ENCODE measurements around the gene HDLBP.

The HDLBP gene

DNA sequence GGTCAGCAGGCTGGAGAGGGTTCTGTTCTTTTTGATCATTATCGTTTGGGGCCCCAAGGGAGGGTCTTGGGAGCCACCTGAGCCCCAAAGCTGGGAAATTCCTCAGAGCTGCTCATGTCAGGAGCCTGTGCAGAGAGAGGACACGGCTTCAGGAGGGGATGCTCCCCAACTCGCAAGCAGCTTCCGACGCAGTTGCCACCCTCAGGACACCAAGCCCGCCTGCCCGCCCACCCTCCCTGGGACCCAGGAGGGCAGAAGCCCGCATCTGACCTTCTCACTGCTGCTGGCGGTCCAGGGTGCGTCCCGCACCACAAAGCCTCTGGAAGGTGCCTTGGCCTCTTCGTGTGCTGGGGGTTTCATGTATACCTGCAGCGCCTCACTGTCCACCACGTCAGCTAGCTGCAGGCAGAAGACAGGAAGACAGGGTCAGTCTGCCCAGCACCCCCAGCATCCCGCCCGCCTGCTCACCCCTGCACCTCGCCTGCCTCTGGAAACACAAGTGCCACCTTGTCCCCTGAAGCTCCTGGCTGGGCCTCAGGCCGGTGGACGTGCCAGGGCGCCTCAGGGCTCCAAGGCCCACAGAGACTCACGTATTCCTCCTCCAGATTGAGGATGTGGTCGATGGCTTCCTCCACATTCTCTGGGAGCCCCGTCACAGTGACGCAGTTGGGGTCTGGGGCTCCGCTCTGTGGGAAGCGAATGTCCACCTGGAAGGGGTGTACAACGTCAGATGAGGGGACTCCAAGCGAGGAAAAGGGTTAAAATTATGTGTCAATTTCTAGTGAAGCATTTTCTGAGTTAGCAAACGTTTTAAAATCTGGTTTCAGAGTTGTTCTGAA, 85.7 kb downstream of the HDLBP start:
- TF ChIP-seq, protein P1, sequence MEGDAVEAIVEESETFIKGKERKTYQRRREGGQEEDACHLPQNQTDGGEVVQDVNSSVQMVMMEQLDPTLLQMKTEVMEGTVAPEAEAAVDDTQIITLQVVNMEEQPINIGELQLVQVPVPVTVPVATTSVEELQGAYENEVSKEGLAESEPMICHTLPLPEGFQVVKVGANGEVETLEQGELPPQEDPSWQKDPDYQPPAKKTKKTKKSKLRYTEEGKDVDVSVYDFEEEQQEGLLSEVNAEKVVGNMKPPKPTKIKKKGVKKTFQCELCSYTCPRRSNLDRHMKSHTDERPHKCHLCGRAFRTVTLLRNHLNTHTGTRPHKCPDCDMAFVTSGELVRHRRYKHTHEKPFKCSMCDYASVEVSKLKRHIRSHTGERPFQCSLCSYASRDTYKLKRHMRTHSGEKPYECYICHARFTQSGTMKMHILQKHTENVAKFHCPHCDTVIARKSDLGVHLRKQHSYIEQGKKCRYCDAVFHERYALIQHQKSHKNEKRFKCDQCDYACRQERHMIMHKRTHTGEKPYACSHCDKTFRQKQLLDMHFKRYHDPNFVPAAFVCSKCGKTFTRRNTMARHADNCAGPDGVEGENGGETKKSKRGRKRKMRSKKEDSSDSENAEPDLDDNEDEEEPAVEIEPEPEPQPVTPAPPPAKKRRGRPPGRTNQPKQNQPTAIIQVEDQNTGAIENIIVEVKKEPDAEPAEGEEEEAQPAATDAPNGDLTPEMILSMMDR (IDR thresholded peaks at IDR 0.05) = no peak

DNA sequence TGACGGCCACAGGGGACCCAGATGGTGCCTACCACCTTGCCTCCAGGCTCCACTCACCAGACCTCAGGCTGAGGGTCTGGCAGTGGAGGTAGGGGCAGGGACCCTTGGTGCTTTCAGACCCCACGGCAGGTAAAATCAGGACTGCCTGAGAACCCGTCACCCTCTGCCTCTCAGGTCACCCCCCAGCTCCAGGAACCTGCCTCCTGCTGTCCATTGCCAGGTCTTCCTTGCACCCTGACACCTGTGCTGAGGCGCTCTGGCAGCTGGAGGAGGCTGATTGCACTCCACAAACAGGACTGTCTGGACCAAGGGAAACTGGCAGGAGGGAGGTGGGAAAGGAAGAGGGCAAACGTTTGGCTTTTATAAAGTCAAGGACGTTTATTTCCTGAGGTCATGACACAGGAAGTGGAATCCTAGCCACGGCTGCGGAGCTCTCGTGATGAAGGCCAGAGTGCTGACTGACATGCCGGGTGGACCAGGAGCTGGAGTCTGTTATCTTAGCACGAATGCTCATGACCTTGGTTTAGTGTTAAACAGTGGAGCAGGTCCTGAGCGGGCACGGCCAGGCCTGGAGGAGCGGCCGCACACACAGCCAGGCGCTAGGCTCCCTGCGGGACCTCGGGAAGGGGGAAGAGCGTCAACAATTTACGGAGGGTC, 86.5 kb downstream of the HDLBP start:
- TF ChIP-seq, protein P1 (IDR thresholded peaks at IDR 0.05) = no peak

DNA sequence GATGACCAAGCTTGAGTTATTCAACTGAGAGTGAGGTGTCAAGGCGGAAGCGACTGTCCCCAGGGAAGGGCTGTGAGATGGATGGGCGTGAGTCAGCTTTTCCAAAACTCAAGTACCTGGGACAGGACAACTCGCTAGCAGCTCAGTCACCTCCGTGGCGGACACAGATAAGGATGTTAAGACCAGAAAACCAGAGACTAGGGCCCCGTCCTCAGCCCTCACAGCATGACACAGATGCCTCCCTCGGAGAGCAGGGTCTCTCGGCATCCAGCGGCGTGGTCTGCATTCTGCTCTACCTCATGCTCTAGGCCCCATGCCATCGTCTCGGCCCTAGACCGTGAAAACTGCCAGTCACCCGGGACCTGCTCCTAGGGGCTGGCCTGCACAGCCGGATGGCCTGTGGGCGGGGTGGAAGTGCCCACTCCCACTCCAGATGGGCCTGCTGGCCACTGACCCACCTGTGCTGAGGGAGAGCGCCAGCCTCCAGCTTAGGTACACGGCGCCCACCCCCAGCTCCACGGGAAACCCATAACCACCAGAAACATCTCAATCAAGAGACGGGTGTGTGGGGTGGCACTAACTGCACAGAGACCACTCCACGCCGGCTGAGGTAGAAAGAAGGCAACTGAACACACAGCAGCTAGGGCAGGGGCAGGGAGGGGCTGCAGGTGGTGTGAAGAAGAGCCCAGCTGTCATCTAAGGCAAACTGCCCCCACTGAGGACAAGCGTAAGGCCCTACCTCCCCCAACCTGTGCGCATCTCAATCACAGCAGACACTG, 87.2 kb downstream of the HDLBP start:
- TF ChIP-seq, protein P1 (IDR thresholded peaks at IDR 0.05) = no peak

DNA sequence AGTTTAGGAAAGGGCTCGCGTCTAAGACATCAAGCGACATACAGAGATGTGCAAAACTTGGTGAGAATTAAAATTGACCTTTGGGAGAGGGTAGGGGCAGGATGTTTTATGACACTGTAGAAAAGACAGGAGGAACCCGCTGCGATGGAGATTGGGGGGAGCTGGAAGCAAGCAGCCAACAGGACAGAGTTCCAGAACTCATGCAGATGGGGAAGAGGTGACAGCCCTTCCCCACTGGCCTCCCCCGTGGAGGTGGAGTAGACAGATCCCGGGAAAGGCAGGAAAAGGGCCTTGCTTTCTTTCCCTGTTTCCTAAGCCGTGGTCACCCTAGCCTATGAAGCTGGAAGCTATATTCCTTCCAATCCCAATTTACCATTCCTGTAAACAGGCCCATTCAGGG, 87.9 kb downstream of the HDLBP start:
- TF ChIP-seq, protein P1 (IDR thresholded peaks at IDR 0.05) = no peak

DNA sequence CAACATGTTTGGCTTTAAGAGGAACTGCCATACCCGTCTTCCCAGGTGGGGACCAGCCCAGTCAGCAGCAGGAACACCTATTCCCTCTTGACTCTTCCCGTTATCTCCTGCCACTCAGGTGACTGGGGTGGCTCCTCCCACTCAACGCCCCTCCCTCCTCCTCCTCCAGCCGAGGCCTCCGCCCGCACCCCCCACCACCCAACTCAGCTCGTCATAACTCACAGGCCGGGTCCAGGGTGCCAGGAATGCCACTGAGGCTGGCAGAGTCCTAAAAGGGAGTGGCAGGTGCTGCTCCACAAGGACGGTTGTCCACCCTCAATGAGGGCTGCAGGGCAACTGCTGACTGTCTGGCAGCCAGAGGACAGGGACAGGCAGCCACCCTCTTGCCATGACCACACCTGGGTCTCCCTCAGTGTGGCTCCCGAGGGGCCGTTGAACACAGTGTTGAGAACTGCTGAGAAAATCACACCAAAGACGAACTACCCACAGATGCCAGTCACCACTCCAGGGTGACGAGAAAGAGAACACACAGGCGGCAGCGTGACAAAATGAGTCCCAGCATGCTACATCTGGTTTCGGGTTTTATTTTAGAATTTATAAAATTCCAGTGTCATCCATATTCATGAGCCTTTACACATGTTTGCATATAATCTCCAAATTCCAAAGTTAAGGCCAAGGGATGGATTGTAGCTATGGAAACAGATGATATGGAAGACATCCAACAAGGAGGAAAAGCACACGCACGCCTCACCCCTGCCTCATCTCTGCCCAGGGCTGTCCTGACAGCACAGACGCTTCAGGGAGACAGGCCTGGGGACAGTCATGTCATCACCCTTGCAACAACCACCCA, 88.5 kb downstream of the HDLBP start:
- TF ChIP-seq, protein P1 (IDR thresholded peaks at IDR 0.05) = no peak

DNA sequence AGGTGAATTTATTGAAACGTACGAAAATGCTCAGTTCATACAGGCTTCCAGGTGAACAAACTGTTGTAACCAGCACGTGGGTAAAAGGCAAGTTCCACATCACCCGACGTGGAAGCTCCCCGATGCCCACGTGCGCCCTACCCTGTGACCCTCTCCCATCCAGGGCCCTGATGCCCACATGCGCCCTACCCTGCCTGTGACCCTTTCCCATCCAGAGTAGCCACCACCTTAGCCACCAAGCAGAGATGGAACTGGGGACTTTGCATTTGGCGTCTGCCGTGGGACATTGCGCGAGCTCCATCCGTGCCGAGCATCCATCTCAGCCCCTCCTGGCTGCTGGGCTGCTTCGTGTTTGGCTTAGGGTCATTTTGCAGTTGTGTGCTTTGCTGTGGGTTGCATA, 89.5 kb downstream of the HDLBP start:
- TF ChIP-seq, protein P1 (IDR thresholded peaks at IDR 0.05) = no peak

DNA sequence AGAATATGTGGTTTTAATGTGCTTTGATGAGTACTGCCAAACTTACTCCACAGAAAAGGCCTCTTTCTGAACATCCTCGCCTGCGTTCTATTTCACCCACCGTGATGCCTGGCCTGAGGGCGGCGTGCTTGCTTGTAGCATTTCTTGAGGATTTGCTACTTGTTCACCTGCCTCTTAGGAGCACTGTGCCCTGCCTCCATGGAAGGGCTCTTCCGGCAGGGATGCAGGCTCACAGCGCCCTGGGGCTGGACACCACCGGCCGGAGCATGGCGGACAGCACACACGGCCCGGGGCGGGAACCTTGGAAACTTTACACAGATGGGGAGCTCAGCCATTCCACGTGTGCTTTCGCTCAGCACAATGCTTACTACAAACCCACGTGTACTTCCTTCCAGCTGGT, 89.9 kb downstream of the HDLBP start:
- TF ChIP-seq, protein P1 (IDR thresholded peaks at IDR 0.05) = no peak

Data from LNCAP (cell line).